Forelimb muscle (tissue), 1 donor: ENCODE measurements around the gene GABARAPL1. TPM values are rescaled to one million over a fixed set of nuclear protein-coding genes. Genes with fewer than 3 reads are reported as not detected.
"Not testable (repeated sequence)": the region's sequence is repeated elsewhere in the genome, so short reads cannot be mapped to it uniquely, and the experiment has no call there.

Experiments used
- DNase-seq: peaks from one replicate; pipeline ENCODE4 v3.0.0-alpha.2; 2013; ENCODE audit warnings: low read depth
- polyA plus RNA-seq: library from polyadenylated mRNA; unstranded; fragments of 120-200 nt; gene quantifications from one replicate; pipeline ENCODE4 v1.2.1, GENCODE V29; 2013; ENCODE audit not compliant: insufficient read length

Gene GABARAPL1
- 22.2 TPM for polyA plus RNA-seq

DNA sequence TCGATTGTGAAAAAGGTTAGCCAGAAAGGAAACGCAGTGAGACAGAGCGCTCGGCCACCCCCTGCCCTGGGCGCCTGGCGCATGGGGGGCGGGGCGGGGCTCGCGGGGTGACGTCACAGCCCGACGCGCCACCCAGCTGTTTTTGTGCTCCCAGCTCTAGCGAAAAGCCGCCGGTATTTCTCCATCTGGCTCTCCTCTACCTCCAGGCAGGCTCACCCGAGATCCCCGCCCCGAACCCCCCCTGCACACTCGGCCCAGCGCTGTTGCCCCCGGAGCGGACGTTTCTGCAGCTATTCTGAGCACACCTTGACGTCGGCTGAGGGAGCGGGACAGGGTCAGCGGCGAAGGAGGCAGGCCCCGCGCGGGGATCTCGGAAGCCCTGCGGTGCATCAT, at the start of gene GABARAPL1:
TSS of gene GABARAPL1 (plus strand) at position 139 of the 393 bp plus-strand sequence. CDS start at position 392, 253 bp downstream.
- DNase-seq, result no peak

DNA sequence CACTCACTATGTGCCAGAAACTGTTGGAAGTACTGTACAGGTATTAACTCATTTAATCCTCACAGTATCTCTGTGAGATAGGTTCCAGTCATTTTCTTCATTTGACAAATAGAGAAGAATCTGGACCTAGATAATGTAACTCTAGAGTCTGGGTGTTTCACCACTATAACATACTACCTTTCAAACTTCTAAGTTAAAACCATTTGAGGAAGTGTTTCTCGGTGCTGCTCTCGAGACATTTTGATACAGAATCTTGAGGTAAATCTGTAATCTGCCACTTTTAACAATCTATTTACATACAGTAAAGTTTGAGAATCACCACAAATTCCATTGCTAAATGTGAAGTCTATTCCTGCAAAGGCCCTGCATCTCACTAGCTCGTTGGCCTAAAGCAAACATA, 49.6 kb upstream of the GABARAPL1 start:
- no peak for DNase-seq

DNA sequence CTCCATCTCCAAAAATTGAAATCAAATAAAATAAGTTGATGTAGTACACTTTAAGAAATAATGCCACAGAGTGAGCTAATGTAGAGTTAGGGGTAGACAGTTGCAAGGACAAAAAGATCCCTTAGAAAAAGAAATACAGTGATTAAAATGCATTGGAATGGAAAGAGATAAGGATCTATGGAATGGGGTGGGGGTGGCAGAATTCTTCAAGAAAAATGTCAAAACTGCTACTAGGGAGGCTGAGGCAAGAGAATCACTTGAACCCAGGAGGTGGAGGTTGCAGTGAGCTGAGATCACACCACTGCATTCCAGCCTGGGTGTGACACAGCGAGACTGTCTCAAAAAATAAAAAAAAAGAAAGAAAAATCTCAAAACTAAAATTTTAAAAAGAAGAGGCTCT, 47.3 kb upstream of the GABARAPL1 start:
- DNase-seq, result no peak

DNA sequence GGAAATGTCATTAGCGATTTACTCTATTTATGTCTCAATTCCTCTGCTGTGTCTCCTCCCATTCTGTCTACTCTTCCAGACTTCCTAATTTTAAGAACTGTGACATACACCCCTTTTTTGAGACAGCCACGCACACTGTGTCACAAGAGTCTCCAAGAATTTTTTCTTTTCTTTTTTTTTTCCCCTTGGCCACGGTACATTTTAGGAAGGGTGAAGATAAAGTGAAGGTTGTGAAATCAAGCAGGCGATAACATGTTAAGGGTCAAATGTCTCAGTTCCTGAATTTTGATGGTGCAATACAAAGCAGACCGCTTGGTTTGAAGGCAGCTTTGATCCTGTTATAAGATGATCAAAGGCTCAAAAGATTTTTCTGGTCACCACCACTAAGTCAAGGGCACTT, 45.1 kb upstream of the GABARAPL1 start:
- no peak for DNase-seq

DNA sequence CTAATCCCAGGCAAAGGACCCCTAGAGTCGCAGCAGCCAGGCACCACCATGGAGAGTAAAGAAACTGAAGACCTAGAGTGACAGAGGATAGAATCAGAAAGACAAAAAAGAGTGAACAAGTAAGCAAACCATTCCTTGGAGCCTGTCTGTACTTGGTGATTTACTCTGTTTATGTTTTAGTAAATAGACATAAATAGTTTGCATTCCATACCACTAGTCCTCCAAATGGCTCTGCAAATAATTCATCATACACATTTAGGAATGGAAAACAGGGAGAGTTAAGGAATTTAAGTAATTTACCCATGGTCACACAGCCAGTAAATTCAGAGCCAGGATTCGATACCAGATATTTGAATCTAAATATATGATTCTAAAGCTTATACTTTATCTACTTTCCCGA, 43.6 kb upstream of the GABARAPL1 start:
- no peak for DNase-seq

DNA sequence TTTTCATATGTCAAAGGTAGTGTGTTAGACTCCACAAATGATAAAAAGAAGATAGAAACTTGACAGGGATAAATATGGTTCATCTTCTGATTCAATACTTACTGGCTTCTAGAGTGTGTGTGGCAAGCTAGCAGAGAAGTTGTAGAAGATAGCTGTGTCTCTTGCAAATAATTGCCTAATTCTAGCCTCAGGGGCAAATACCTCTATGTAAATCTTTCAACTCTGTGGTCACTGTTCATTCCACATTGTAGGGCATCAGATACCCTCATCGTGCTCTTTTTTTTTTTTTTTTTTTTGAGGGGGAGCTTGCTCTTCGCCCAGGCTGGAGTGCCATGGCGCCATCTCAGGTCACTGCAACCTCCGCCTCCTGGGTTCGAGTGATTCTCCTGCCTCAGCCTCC, 42.5 kb upstream of the GABARAPL1 start:
- DNase-seq, result no peak

DNA sequence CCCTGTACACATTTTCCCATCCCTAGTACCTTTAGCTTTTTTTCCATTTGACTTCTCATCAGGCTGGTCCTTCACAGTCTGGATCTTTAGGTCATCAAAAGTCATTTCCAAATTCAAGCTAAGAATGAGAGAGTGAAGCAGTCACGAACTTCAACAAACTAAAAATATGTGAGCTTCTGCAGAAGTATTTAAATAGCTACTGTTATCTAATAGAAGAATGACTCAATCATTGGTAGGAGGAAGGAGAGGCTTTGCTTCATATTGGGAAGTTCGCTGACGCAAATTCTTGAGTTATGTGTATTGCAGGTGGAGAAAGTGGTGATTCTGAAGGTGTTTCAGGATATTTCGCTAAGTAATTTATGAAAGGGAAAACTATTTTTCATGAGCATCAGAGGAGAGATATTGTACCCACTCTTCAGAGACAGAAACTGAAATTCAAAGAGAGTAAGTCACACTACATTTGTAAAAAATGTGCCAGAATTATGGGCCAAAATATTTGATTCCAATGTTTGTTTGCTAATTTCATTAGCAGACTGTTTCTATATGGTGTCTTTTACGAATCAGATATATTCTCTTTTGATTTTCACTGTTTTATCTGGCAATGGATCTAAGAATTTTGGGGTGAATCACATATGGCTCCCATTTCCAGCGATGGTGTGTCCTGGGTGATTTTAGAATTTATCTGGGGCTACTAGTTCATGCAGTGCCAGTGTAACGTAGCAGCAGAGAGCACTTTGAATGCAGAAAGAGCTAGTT, 40.5 kb upstream of the GABARAPL1 start, which contains the start of gene OLR1:
TSS of gene OLR1 (minus strand) at position 160 of the 756 bp plus-strand sequence. CDS start at position 105, 55 bp downstream.
- no peak for DNase-seq

DNA sequence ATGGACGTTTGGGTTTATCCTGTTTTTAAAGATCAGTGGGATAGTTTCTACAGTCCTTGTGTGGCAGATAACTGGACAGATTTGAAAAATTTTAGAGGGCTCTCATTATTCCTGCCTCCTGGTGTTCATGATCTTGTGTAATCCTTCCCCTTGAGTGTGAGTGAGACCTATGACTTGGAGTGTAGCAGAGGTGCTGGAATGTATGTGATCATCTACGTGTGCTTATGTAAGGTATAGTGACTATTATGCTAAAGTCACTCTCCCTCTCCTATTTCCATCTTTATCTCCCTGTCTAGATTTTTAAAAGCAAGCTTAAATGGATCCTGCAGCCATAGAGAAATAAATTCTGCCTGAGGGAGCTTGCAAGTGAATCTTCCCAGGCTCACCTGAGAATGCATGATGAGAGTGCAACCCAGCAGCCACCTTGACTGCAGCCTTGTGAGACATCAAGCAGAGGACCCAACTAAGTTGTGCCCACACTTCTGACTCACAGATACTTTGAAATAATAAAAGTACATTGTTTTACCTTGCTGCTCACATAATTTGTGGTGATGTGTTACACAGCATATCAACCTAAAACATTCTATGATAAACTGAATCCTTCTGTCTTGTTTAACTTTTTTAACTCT, 37.6 kb upstream of the GABARAPL1 start:
- DNase-seq, result no peak

DNA sequence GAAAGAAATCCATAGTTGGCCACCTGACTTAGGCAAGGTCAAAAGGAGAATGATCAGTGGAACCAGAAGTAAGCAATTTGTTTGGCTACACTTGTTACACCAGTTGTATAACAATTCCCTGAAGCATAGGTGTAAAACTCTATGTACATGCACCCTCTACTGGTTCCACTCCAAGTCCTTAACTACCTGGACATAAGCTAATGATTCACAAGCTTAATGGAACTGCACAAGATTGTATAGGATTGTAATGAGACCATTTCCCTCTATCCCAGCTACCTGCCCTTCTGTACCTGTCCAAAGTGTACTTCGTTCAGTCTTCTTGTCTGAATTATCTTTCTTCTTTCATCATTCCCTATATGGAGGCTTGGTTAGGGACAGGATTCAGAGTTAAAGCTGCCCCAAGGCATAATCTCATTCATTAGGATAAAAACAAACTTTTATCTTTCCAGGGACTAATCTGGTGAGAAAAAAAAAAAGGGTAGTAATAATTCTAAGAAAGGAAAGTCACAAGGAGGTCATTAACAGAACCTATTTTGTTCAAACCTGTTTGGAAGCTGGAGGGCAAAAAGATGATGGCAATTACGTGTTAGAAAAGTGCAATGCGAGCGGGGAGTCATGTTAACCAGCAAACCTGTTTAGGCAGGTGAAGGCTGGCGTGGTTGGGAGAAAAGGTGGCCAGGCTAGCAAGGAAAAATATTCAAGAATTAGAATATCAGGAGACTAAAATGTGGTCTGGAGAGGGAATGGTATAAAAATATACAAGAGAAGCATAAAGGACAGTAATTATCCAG, 36.6 kb upstream of the GABARAPL1 start:
- no peak for DNase-seq

DNA sequence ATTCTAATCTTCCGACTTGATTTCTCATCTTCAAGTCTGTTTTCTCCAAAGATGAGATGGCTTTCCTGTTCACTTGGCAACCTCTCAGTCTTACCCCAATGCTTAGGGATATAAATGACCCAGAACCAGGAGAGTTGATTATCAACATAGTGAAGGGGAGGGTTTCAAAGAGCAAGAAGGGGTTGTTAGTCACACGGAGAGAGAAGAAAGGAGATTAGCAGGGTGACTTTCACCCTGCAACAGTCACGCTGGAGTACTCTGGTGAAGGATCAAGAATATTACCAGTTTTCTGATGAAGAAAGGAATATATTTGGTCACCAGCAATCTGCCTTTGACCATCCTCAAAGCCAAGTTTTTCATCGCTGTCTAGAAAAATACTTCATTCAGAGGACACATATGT, 33.9 kb upstream of the GABARAPL1 start, which contains the start of gene TMEM52B:
TSS of gene TMEM52B (plus strand) at position 212 of the 400 bp plus-strand sequence. CDS start 543 bp downstream, outside the sequence.
- no peak for DNase-seq

DNA sequence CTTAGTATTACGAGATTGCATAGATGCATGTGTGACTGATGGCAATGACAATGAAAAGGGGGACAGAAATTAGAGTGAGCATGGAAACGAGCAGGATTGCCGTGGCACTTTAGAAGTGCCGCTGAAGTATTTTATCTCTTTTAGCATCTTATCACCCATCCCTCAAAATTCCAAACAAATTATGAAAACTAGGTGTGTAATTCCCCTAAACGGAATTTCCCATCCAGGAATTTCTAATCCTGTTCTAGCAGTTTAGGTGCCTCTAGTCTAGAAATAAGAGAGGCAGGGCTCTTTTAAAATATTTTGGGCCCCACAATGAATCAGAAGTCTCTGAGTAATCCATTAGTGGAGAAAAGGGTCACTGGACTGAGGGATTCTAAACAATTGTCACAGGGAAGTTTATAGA, 32.9 kb upstream of the GABARAPL1 start:
- DNase-seq, result no peak

DNA sequence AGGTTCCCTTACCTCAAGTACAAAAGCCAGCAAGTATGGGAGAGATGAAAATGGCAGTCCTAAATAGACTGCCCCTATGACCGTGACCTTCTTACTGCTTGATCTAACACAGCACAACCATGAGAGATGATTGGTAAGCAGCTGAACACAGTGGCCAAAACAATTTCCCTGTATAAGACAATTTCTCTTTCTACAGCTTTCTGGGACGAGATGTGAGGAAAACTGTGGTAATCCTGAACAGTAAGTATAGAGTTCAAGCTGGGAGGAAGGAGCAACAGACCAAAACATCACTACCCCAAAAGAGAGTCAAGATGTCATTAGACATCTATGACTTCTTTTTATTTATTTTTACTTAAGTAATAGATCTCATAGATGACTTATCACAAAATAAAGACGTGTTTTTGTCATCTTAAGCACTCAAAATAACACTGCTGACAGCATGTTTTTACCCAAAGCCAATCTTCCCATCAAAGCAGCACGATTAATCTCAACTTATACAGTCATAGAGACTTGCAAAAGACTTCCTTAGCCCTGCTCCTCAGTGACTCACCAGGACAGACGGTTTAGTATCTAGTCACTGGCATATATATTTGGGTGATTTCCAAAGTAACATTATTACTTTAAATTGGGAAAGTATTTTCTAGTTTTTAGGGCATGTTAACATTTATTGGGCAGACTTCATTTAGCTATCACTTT, 30.2 kb upstream of the GABARAPL1 start:
- no peak for DNase-seq

DNA sequence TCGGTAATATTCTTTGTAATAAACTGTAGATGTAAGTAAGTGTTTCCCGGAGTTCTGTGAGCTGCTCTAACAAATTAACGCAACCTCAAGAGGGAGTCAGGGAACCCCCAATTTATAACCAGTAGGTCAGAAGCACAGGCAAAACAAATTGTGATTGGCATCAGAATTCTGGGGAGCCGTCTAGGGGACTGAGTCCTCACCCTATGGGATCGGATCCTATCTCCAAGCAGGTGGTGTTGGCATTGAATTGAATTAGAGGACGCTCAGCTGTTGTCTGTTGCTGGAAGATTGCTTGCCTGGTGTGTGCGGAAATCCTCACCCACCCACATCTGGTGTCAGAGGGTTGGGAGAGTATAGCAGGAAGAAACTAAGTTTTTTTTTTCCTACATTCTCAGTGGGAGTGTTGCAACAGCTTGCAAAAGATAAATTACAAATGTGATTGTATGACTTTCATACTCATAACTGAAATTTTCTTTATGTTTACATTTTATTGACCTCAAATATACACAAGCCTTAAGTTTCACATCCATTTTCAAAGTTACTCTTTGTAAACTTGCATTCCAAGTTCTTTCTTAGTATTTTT, 28.3 kb upstream of the GABARAPL1 start:
- DNase-seq, result no peak

DNA sequence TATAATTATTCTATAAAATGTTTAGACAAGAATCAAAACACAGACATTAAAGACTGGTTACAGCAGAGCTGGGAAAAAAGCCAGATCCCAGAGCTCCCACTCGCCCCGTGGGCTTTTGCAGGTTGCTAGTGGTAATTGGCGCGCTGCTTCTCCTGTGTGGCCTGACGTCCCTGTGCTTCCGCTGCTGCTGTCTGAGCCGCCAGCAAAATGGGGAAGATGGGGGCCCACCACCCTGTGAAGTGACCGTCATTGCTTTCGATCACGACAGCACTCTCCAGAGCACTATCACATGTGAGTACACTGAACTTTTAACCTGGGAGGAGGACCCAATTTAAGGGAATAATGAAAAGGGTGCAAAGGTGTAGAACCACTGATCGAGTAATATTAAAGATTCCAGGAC, 26.4 kb upstream of the GABARAPL1 start:
- DNase-seq, result peak; percentile 14

DNA sequence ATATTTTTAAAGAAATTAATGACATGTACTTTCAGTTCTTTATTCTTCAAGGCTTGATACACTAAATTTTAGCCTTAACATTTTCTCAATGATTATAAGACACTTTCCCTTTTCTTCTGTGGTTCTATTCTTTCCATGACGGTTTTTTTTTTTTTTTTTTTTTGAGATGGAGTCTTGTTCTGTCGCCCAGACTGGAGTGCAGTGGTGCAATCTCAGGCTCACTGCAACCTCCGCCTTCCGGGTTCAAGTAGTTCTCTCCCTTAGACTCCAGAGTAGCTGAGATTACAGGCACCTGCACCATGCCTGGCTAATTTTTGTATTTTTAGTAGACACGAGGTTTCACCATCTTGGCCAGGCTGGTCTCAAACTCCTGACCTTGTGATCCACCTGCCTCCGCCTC, 25.7 kb upstream of the GABARAPL1 start:
- not testable (repeated sequence) for DNase-seq

DNA sequence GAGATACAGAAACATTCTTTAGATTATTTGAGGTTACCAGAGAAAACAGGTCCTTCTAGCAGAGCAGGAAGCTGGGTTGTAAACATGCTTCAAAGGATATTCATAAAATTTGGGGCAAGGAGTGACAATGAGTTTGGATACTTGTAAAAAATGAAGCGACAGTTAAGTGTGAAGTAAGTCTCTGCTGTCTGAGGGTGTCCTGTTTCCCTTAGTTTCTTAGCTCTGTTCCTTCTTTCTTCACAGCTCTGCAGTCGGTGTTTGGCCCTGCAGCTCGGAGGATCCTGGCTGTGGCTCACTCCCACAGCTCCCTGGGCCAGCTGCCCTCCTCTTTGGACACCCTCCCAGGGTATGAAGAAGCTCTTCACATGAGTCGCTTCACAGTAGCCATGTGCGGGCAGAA, 23.0 kb upstream of the GABARAPL1 start:
- no peak for DNase-seq

DNA sequence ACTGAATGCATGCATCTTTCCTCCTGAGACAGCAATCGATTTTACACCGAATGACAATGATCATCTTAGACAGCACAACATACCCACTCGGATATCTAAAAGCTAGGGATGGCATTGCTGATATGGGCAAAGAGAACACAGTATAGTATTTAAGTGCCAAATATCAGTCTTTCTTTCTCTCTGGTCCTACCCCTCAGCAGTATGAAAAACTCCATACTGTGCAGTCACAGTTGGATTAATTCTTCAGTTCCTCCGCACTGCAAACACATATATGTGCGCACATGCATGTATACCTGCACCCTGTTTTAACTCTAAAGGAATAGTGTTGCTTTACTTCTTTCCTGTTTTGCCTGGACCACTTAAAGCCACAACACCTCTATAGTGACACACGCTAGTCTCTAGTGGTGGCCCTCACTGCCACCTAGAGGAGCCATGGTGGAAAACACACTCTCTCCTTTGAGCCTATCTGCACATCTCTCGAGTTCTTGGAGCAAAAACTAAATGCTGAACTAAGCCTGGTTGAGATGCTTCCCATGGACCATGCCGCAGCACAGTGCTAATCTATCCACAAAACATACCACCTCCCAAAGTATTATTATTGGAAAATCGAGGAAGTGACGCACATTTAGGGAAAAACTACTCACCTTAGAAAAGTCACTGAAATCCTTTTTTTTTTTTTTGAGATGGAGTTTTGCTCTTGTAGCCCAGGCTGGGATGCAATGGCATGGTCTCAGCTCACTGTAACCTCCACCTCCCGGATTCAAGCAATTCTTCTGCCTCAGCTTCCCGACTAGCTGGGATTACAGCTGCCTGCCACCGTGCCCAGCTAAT, 21.9 kb upstream of the GABARAPL1 start:
- no peak for DNase-seq

DNA sequence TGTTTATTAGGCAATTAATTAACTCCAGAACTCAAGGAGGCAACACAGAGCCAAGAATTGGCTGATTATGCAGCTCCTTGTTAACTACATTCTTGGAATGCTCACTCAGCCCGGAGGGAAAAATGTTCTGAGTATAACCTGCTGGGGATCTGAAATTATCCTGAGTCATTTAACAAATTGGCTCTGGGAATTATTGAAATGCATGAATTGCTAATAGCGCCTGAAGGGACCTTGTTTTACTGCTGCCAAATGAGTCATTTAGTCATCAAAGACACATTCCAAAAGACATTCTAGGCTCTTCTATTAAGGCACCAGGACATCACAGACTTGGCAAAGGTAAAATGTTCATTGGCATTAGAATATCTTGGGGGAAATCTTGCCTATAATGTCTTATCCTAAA, 20.8 kb upstream of the GABARAPL1 start:
- no peak for DNase-seq

DNA sequence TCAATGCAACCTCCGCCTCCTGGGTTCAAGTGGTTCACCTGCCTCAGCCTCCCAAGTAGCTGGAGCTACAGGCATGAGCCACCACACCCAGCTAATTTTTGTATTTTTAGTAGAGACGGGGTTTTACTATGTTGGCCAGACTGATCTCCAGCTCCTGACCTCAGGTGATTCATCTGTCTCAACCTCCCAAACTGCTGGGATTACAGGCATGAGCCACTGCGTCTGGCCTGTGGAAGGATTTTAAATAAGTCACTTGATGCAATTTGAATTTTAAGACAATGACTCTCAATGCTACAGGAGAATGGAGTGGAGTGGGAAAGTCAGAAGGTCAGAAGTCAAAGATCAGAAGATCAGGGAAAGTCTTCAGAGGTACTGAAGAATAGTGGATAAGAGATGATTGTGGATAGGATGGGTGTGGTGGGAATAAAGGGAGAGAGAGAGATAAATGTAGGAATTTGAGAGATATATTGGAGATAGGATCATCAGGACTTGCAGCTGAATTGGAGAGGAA, 18.5 kb upstream of the GABARAPL1 start:
- no peak for DNase-seq

DNA sequence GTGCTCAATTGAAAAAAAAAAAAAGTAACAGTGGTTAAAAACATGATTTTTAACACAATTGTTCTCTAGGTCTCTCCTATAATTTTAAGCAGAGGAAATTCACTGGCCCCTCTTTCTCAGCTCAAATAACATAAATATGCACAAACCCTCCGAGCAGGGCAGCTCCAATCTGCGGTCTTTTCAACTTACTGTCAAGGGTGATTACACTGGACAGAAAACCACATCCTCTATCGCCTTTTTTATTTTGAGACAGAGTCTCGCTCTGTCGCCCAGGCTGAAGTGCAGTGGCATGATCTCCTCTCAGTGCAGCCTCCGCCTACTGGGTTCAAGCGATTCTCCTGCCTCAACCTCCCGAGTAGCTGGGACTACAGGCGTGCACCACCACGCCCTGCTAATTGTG, 16.5 kb upstream of the GABARAPL1 start:
- DNase-seq, result no peak
